DOHH2 (cell line): Measurements from ENCODE around the gene IMMP2L.

Source experiments
- H3F3A ChIP-seq: fragments of 200-600 bp; sonication (generic), shearing (Covaris generic); 2 replicates; pipeline ENCODE4 v1.6.0; 2016; ENCODE audit warnings: antibody characterized with exemption, mild to moderate bottlenecking; ENCODE audit not compliant: control insufficient read depth, insufficient read depth
- H3K27ac ChIP-seq: fragments of 200-600 bp; sonication (generic); 2 replicates; pipeline ENCODE4 v1.5.1; 2014; ENCODE audit warnings: low read depth, mild to moderate bottlenecking, low read length, moderate library complexity
- H3K27me3 ChIP-seq: fragments of 200-600 bp; sonication (generic); 2 replicates; pipeline ENCODE4 v1.6.1; 2014; ENCODE audit warnings: mild to moderate bottlenecking, low read length, mixed read lengths; ENCODE audit not compliant: control insufficient read depth
- H3K36me3 ChIP-seq: fragments of 200-600 bp; sonication (generic); 2 replicates; pipeline ENCODE4 v1.6.1; 2014; ENCODE audit warnings: mild to moderate bottlenecking, low read length, moderate library complexity, mixed read lengths; ENCODE audit not compliant: control insufficient read depth
- H3K4me1 ChIP-seq: fragments of 200-600 bp; sonication (generic); 2 replicates; pipeline ENCODE4 v1.6.1; 2014; ENCODE audit warnings: mild to moderate bottlenecking, low read length, mixed read lengths; ENCODE audit not compliant: control insufficient read depth
- H3K4me2 ChIP-seq: fragments of 200-600 bp; sonication (generic); 2 replicates; pipeline ENCODE4 v1.6.0; 2014; ENCODE audit warnings: mild to moderate bottlenecking, low read length, moderate library complexity
- H3K4me3 ChIP-seq: fragments of 200-600 bp; sonication (generic); 2 replicates; pipeline ENCODE4 v1.5.1; 2014; ENCODE audit warnings: mild to moderate bottlenecking, low read length, mixed read lengths
- H3K79me2 ChIP-seq: fragments of 200-600 bp; sonication (generic); 2 replicates; pipeline ENCODE4 v1.6.1; 2014; ENCODE audit warnings: mild to moderate bottlenecking, low read length, mixed read lengths; ENCODE audit not compliant: control insufficient read depth
- H3K9me2 ChIP-seq: fragments of 200-600 bp; sonication (generic); replicated peaks from 2 replicates; pipeline ENCODE4 v1.6.1; 2014; ENCODE audit warnings: mild to moderate bottlenecking, low read length, mixed read lengths; ENCODE audit not compliant: control insufficient read depth
- H3K9me3 ChIP-seq: fragments of 200-600 bp; sonication (generic); 2 replicates; pipeline ENCODE4 v1.6.1; 2014; ENCODE audit warnings: antibody characterized with exemption, low read length, mixed read lengths; ENCODE audit not compliant: control insufficient read depth, insufficient read depth
- H4K20me1 ChIP-seq: fragments of 200-600 bp; sonication (generic); 2 replicates; pipeline ENCODE4 v1.6.0; 2014; ENCODE audit warnings: low read depth, mild to moderate bottlenecking, antibody characterized with exemption, low read length, moderate library complexity; ENCODE audit not compliant: control insufficient read depth, insufficient read depth
- CTCF ChIP-seq: fragments of 200-600 bp; sonication (generic); IDR thresholded peaks from one replicate; pipeline ENCODE4 v1.5.1; 2014; ENCODE audit warnings: antibody characterized with exemption, mild to moderate bottlenecking, low read depth, low read length; ENCODE audit not compliant: poor library complexity, severe bottlenecking
- EZH2phosphoT487 ChIP-seq: fragments of 200-600 bp; sonication (generic); IDR thresholded peaks from 2 replicates; pipeline ENCODE4 v1.6.1; 2017; ENCODE audit warnings: borderline replicate concordance, mild to moderate bottlenecking, antibody characterized with exemption, low read length, moderate library complexity, mixed read lengths

Gene IMMP2L

GRCh38 chr7:110987127-110987693 is 575.1 kb downstream of the IMMP2L start:
- no peaks in the 10 kb centered on the region for H3K4me1 ChIP-seq
- no peaks in the 10 kb centered on the region for H3K9me3 ChIP-seq
- no peak for TF ChIP-seq CTCF
- no peak for TF ChIP-seq EZH2phosphoT487
- H3K27me3 ChIP-seq = no peaks in the 10 kb centered on the region
- H3K4me3 ChIP-seq = no peak overlapping the region
- H3K79me2 ChIP-seq = no peaks in the 10 kb centered on the region
- H3K36me3 ChIP-seq = no peaks in the 10 kb centered on the region
- no peak overlapping the region for H3K27ac ChIP-seq
- H3K4me2 ChIP-seq = no peak overlapping the region
- H3K9me2 ChIP-seq = no peaks in the 10 kb centered on the region
- no peaks in the 10 kb centered on the region for H4K20me1 ChIP-seq
- no peaks in the 10 kb centered on the region for H3F3A ChIP-seq

- no peaks in the 10 kb centered on the region for H3K9me2 ChIP-seq
- no peaks in the 10 kb centered on the region for H3K36me3 ChIP-seq
- H3K27me3 ChIP-seq = no peaks in the 10 kb centered on the region
- H3K4me1 ChIP-seq = no peaks in the 10 kb centered on the region
- H3F3A ChIP-seq = no peaks in the 10 kb centered on the region
- TF ChIP-seq CTCF = no peak
- H3K79me2 ChIP-seq = no peaks in the 10 kb centered on the region
- no peaks in the 10 kb centered on the region for H3K9me3 ChIP-seq
- H4K20me1 ChIP-seq = no peaks in the 10 kb centered on the region
- H3K4me2 ChIP-seq = no peak overlapping the region
- H3K27ac ChIP-seq = no peak overlapping the region
- H3K4me3 ChIP-seq = no peak overlapping the region
Measured at GRCh38 chr7:110983822-110984456, 578.4 kb downstream of the IMMP2L start.

- Histone ChIP-seq H3K9me3 (no peaks in the 10 kb centered on the region), H3K4me3 (no peak overlapping the region), H3K27me3 (no peaks in the 10 kb centered on the region), H3F3A (no peaks in the 10 kb centered on the region), H3K27ac (no peak overlapping the region), H3K4me1 (no peaks in the 10 kb centered on the region), H3K79me2 (no peaks in the 10 kb centered on the region), H3K9me2 (no peaks in the 10 kb centered on the region), H3K36me3 (no peaks in the 10 kb centered on the region), H3K4me2 (no peak overlapping the region), H4K20me1 (no peaks in the 10 kb centered on the region)
- no peak for TF ChIP-seq CTCF
- no peak for TF ChIP-seq EZH2phosphoT487
Measured at GRCh38 chr7:110977127-110977737, 585.1 kb downstream of the IMMP2L start.
